ENCODE data around the gene DHRS3.
"Not testable (repeated sequence)": the region's sequence is repeated elsewhere in the genome, so short reads cannot be mapped to it uniquely, and the experiment has no call there.

DHRS3 gene

GRCh38 chr1:12565966-12566352, 52.1 kb downstream of the DHRS3 start:
- H3K4me3 ChIP-seq (ENCODE audit: low read length): no peak overlapping the region
- H3K4me2 ChIP-seq (ENCODE audit: low read length): no peak overlapping the region
- H3K9ac ChIP-seq (ENCODE audit: low read depth, low read length): no peak overlapping the region
- H3K9me3 ChIP-seq (replicated peaks; ENCODE audit: low read length): peaks cover 3% of the 10 kb centered on the region
- H3K27me3 ChIP-seq (ENCODE audit: control insufficient read depth, insufficient read depth, low read length): peaks cover 30% of the 10 kb centered on the region
- no peaks in the 10 kb centered on the region for H3K36me3 ChIP-seq (ENCODE audit: insufficient read depth, low read length)
- no peaks in the 10 kb centered on the region for H3K4me1 ChIP-seq (ENCODE audit: control insufficient read depth, insufficient read depth, low read length)

DNA sequence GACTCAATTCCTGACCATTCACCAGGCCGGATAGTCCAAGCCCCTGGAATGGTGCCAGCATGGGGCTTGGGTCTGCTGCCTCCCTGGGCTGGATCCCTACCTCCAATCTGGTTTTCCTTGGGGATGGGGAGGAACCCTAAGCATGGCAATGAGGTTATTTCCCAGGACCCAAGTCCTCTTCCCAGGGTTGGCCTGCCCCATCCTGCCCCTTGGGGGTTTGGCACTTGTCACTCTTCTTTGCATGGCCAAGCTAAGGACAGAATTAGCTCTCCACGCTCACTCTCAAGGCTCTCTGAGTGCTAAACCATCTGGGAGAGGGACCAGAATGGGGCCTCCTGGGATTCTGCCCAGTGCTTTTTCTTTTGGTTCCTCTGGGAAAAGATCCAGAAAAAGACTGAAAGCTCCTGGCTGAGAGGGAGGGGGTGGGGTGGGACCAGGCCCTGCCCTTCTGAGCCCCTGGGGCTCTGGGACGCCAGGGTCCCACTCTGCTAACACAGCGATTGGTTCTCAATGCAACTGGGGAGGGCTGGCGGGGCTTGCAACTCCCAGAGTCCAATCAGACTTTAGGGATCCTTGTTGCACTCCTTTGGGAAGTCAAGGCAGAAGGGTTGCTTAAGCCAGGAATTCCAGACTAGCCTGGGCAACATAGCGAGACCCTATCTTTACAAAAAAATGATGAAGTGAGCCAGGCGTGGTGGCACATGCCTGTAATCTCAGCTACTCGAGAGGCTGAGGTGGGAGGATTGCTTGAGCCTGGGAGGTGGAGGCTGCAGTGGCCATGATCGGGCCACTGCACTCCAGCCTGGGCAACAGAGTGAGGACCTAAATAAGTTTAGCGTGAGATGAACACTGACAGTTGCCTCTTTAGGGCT, 52.7 kb downstream of the DHRS3 start:
- Histone ChIP-seq H3K9me3 (replicated peaks; ENCODE audit: low read length) (peaks cover 3% of the 10 kb centered on the region), H3K4me3 (ENCODE audit: low read length) (no peak overlapping the region), H3K4me1 (ENCODE audit: control insufficient read depth, insufficient read depth, low read length) (no peaks in the 10 kb centered on the region), H3K36me3 (ENCODE audit: insufficient read depth, low read length) (no peaks in the 10 kb centered on the region), H3K4me2 (ENCODE audit: low read length) (no peak overlapping the region), H3K27me3 (ENCODE audit: control insufficient read depth, insufficient read depth, low read length) (peaks cover 30% of the 10 kb centered on the region), H3K9ac (ENCODE audit: low read depth, low read length) (no peak overlapping the region)

GRCh38 chr1:12564251-12564650, 53.8 kb downstream of the DHRS3 start:
- H3K4me1 ChIP-seq (ENCODE audit: control insufficient read depth, insufficient read depth, low read length); H3K9ac ChIP-seq (ENCODE audit: low read depth, low read length); H3K4me2 ChIP-seq (ENCODE audit: low read length); H3K36me3 ChIP-seq (ENCODE audit: insufficient read depth, low read length); H3K4me3 ChIP-seq (ENCODE audit: low read length); H3K9me3 ChIP-seq (replicated peaks; ENCODE audit: low read length): not testable (repeated sequence)
- peaks cover 30% of the 10 kb centered on the region for H3K27me3 ChIP-seq (ENCODE audit: control insufficient read depth, insufficient read depth, low read length)

GRCh38 chr1:12562955-12563576, 54.9 kb downstream of the DHRS3 start:
- H3K27me3 ChIP-seq (ENCODE audit: control insufficient read depth, insufficient read depth, low read length): peaks cover 29% of the 10 kb centered on the region
- no peaks in the 10 kb centered on the region for H3K36me3 ChIP-seq (ENCODE audit: insufficient read depth, low read length)
- H3K4me2 ChIP-seq (ENCODE audit: low read length): no peak overlapping the region
- no peak overlapping the region for H3K9ac ChIP-seq (ENCODE audit: low read depth, low read length)
- no peaks in the 10 kb centered on the region for H3K4me1 ChIP-seq (ENCODE audit: control insufficient read depth, insufficient read depth, low read length)
- no peak overlapping the region for H3K4me3 ChIP-seq (ENCODE audit: low read length)
- H3K9me3 ChIP-seq (replicated peaks; ENCODE audit: low read length): peaks cover 3% of the 10 kb centered on the region

DNA sequence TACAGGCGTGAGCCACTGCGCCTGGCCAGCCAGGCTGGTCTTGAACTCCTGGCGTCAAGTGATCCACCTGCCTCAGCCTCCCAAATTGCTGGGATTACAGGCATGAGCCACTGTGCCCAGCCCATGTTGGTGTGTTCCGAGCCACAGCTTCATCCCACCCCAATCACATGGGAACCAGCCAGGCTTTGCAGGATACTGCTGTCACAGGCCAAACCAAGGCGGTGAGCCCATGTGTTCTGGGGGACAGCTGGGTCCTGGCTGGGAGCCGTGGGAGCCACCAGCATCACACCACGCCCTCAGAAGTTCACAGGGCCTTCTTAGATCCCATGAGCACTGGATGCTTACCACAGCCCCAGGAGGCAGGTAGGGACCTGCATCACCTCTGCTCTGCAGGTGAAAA, 56.9 kb downstream of the DHRS3 start:
- peaks cover 15% of the 10 kb centered on the region for H3K4me1 ChIP-seq (ENCODE audit: control insufficient read depth, insufficient read depth, low read length)
- H3K9me3 ChIP-seq (replicated peaks; ENCODE audit: low read length): peaks cover 3% of the 10 kb centered on the region
- no peak overlapping the region for H3K4me3 ChIP-seq (ENCODE audit: low read length)
- H3K27me3 ChIP-seq (ENCODE audit: control insufficient read depth, insufficient read depth, low read length): peaks cover 10% of the 10 kb centered on the region
- no peaks in the 10 kb centered on the region for H3K36me3 ChIP-seq (ENCODE audit: insufficient read depth, low read length)
- H3K4me2 ChIP-seq (ENCODE audit: low read length): no peak overlapping the region
- H3K9ac ChIP-seq (ENCODE audit: low read depth, low read length): no peak overlapping the region

- Histone ChIP-seq H3K36me3 (ENCODE audit: insufficient read depth, low read length) (no peaks in the 10 kb centered on the region), H3K27me3 (ENCODE audit: control insufficient read depth, insufficient read depth, low read length) (peaks cover 31% of the 10 kb centered on the region), H3K9me3 (replicated peaks; ENCODE audit: low read length) (no peaks in the 10 kb centered on the region), H3K4me3 (ENCODE audit: low read length) (no peak overlapping the region), H3K4me1 (ENCODE audit: control insufficient read depth, insufficient read depth, low read length) (peaks cover 21% of the 10 kb centered on the region), H3K9ac (ENCODE audit: low read depth, low read length) (peak overlapping the region; percentile 63), H3K4me2 (ENCODE audit: low read length) (no peak overlapping the region)
Measured at GRCh38 chr1:12556957-12557935, 60.8 kb downstream of the DHRS3 start.

DNA sequence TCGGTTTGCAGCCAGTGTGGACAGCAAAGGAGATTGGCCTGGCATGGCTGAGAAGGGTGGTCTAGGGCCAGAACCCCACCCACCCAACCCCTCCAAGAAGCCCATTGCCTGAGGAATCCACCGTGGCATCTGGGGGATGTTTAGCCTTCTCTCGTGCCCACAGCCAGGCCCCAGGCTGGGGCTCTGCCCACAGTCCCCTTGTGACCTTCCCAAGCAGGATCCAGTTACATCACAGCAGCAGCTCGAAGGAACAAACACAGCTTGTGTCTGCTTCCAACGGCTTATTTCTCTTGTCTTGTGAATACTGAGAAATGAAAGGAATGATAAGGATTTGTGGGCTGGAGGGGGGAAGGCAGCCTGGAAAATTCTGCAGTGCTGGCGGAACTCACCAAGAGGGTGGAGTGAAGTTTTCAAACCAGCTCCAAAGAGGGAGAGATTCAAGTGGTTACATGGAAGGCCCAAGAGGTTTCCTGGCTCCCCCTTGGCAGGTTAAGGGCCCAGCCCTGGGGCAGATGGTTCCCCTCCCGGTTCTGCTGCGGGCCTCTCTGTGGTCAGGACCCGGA, 61.6 kb downstream of the DHRS3 start:
- Histone ChIP-seq H3K9me3 (replicated peaks; ENCODE audit: low read length) (no peaks in the 10 kb centered on the region), H3K27me3 (ENCODE audit: control insufficient read depth, insufficient read depth, low read length) (peaks cover 37% of the 10 kb centered on the region), H3K36me3 (ENCODE audit: insufficient read depth, low read length) (no peaks in the 10 kb centered on the region), H3K4me1 (ENCODE audit: control insufficient read depth, insufficient read depth, low read length) (peaks cover 21% of the 10 kb centered on the region), H3K9ac (ENCODE audit: low read depth, low read length) (peak overlapping the region; percentile 63), H3K4me3 (ENCODE audit: low read length) (no peak overlapping the region), H3K4me2 (ENCODE audit: low read length) (no peak overlapping the region)

DNA sequence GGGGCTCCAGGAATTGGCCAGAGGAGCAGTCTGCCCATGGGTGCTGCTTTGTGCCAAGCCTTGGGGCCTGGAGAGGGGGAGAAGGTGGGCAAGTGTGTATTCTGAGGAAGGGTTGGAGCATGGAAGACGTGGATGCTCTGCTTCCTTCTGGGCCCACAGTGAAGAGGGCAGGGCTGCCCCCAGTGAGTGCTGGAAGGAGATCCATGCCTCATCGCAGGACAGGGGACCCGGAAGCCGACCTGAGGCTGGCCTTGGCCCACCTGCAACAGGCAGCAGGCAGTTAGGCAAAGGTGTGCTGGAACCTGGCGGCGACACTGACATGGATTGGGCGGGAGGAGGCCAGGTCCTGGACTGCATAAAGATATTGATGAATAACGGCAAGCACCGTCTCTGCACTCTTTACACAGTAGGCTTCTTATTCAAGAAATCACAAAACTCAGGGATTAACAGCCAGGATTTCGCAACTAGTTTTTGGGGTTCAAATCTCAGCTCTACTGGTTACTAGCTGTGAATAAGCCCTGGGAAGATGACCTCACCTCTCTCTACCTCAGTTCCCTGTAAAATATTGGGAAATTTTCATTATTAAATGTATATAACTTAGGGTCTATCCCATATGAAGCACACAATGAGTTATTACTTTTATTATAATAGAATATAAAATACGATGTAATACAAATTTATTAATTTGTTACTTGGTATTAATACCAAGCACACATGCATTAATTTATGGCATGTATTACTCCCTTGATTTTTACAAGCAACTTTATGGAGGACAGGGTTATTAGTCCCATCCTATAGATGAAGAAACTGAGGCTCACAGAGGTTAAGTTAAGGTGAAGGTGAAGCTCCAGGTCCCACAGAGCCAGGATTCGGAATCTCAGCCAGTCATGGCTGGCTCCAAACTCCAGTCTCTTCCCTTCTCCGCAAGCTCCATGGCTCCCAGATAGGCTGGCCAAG, 62.3 kb downstream of the DHRS3 start:
- Histone ChIP-seq H3K9me3 (replicated peaks; ENCODE audit: low read length) (no peaks in the 10 kb centered on the region), H3K4me3 (ENCODE audit: low read length) (no peak overlapping the region), H3K4me2 (ENCODE audit: low read length) (no peak overlapping the region), H3K27me3 (ENCODE audit: control insufficient read depth, insufficient read depth, low read length) (peaks cover 37% of the 10 kb centered on the region), H3K9ac (ENCODE audit: low read depth, low read length) (no peak overlapping the region), H3K36me3 (ENCODE audit: insufficient read depth, low read length) (no peaks in the 10 kb centered on the region), H3K4me1 (ENCODE audit: control insufficient read depth, insufficient read depth, low read length) (peaks cover 21% of the 10 kb centered on the region)

- Histone ChIP-seq H3K9me3 (replicated peaks; ENCODE audit: low read length) (no peaks in the 10 kb centered on the region), H3K27me3 (ENCODE audit: control insufficient read depth, insufficient read depth, low read length) (peaks cover 37% of the 10 kb centered on the region), H3K4me1 (ENCODE audit: control insufficient read depth, insufficient read depth, low read length) (peaks cover 28% of the 10 kb centered on the region), H3K4me3 (ENCODE audit: low read length) (no peak overlapping the region), H3K9ac (ENCODE audit: low read depth, low read length) (no peak overlapping the region), H3K36me3 (ENCODE audit: insufficient read depth, low read length) (no peaks in the 10 kb centered on the region), H3K4me2 (ENCODE audit: low read length) (no peak overlapping the region)
Measured at GRCh38 chr1:12554521-12555305, 63.3 kb downstream of the DHRS3 start.

- H3K27me3 ChIP-seq (ENCODE audit: control insufficient read depth, insufficient read depth, low read length): peaks cover 37% of the 10 kb centered on the region
- H3K36me3 ChIP-seq (ENCODE audit: insufficient read depth, low read length): no peaks in the 10 kb centered on the region
- H3K4me2 ChIP-seq (ENCODE audit: low read length): no peak overlapping the region
- H3K9me3 ChIP-seq (replicated peaks; ENCODE audit: low read length): no peaks in the 10 kb centered on the region
- no peak overlapping the region for H3K4me3 ChIP-seq (ENCODE audit: low read length)
- H3K9ac ChIP-seq (ENCODE audit: low read depth, low read length): no peak overlapping the region
- H3K4me1 ChIP-seq (ENCODE audit: control insufficient read depth, insufficient read depth, low read length): peaks cover 36% of the 10 kb centered on the region
Measured at GRCh38 chr1:12553963-12554362, 64.0 kb downstream of the DHRS3 start.

All from skeletal muscle satellite cell (primary cell).